GM12878 (cell line): Measurements from ENCODE around the gene C1QTNF12. TPM values are rescaled to one million over a fixed set of nuclear protein-coding genes. Genes with fewer than 3 reads are reported as not detected.

Experiments used
- ATAC-seq: fragments of 200-7000 bp; cut with Tn5 transposase; 3 replicates; pipeline ENCODE4 v1.9.1; 2020; ENCODE audit warnings: mild to moderate bottlenecking, moderate library complexity
- BruUV-seq: library from RNA; stranded (reverse); fragments of 400-500 nt; replicated peaks from 2 replicates; lab custom pipeline; 2021; lab: Mats Ljungman, UMichigan
- CTCF ChIA-PET: fragments of 300-600 bp; sonication (Branson Sonifier 250); formaldehyde crosslinking; extraction: SDS; loops from one replicate; lab custom pipeline; 2021; ENCODE audit warnings: inconsistent platforms; lab: Yijun Ruan, JAX
- POLR2A ChIA-PET: fragments of 350-600 bp; formaldehyde crosslinking; extraction: SDS; loops from one replicate; lab custom pipeline; 2021; ENCODE audit warnings: inconsistent platforms; lab: Charles Lee
- RAD21 ChIA-PET: fragments of 300-600 bp; sonication (Branson Sonifier 250); formaldehyde crosslinking; loops from one replicate; lab custom pipeline; 2023; ENCODE audit warnings: antibody characterized with exemption; ENCODE audit not compliant: unreplicated experiment; lab: Charles Lee
- SMC1A ChIA-PET: fragments of 300-600 bp; sonication (Branson Sonifier 250); formaldehyde crosslinking; loops from one replicate; lab custom pipeline; 2023; ENCODE audit not compliant: unreplicated experiment, uncharacterized antibody; lab: Charles Lee
- DNase-seq: peaks from one replicate; pipeline ENCODE4 v3.0.0-alpha.2; 2011; ENCODE audit warnings: low read depth, low spot score
- FAIRE-seq: peaks from 3 replicates; lab custom pipeline; 2011; peaks lifted over from hg19 to GRCh38; lab: Jason Lieb, UNC
- H2AFZ ChIP-seq: 2 replicates; pipeline ENCODE4 v1.6.0; 2011; ENCODE audit warnings: low read depth, low read length, control low read depth; ENCODE audit not compliant: control insufficient read depth
- H3K27ac ChIP-seq: 2 replicates; pipeline ENCODE4 v1.5.1; 2011; ENCODE audit warnings: control low read depth; ENCODE audit not compliant: control insufficient read depth, insufficient read depth
- H3K27me3 ChIP-seq, 2 experiments: replicated peaks in 1 of 2; 2 replicates each; pipeline versions ENCODE4 v1.6.0 to v1.6.1; 2011; ENCODE audit warnings: low read length in 1 of 2; ENCODE audit not compliant: control insufficient read depth in 2 of 2, insufficient read depth in 2 of 2
- H3K36me3 ChIP-seq, 2 experiments: 2 replicates each; pipeline ENCODE4 v1.5.1; 2011; ENCODE audit warnings: low read length in 1 of 2; ENCODE audit not compliant: control insufficient read depth in 2 of 2, insufficient read depth in 2 of 2
- H3K4me1 ChIP-seq: 2 replicates; pipeline ENCODE4 v1.6.1; 2011; ENCODE audit warnings: mild to moderate bottlenecking, low read length, moderate library complexity, mixed read lengths; ENCODE audit not compliant: control insufficient read depth, insufficient read depth
- H3K4me2 ChIP-seq: 2 replicates; pipeline ENCODE4 v1.6.0; 2011; ENCODE audit warnings: control low read depth; ENCODE audit not compliant: control insufficient read depth, insufficient read depth
- H3K4me3 ChIP-seq: fragments of 200-600 bp; sonication (generic); 2 replicates; pipeline ENCODE4 v1.5.1; 2016
- H3K79me2 ChIP-seq: 2 replicates; pipeline ENCODE4 v1.6.0; 2011; ENCODE audit warnings: low read length; ENCODE audit not compliant: control insufficient read depth, insufficient read depth
- H3K9ac ChIP-seq: 2 replicates; pipeline ENCODE4 v1.8.0; 2011; ENCODE audit warnings: low read length, control low read depth, mixed read lengths; ENCODE audit not compliant: control insufficient read depth, insufficient read depth
- H3K9me3 ChIP-seq: replicated peaks from 3 replicates; pipeline ENCODE4 v1.5.1; 2011; ENCODE audit warnings: mild to moderate bottlenecking, low read length; ENCODE audit not compliant: control insufficient read depth, insufficient read depth
- H4K20me1 ChIP-seq: 2 replicates; pipeline ENCODE4 v1.6.0; 2011; ENCODE audit not compliant: control insufficient read depth, insufficient read depth
- HDGF ChIP-seq: fragments of 450-650 bp; IDR thresholded peaks from 2 replicates; pipeline ENCODE4 v1.6.1; 2016; ENCODE audit warnings: antibody characterized with exemption
- IKZF1 ChIP-seq: fragments of 450-650 bp; conservative IDR thresholded peaks from 2 replicates; pipeline ENCODE4 v1.6.1; 2017; ENCODE audit warnings: antibody characterized with exemption, mild to moderate bottlenecking
- MTA2 ChIP-seq: fragments of 450-650 bp; IDR thresholded peaks from 2 replicates; pipeline ENCODE4 v1.6.1; 2016; ENCODE audit warnings: low read depth, mild to moderate bottlenecking, moderate library complexity
- SMAD1 ChIP-seq: fragments of 450-650 bp; IDR thresholded peaks from 2 replicates; pipeline ENCODE4 v1.6.1; 2018; ENCODE audit warnings: mild to moderate bottlenecking, low read depth; ENCODE audit not compliant: partially characterized antibody
- SUPT20H ChIP-seq: IDR thresholded peaks from 2 replicates; pipeline ENCODE4 v1.6.1; 2011; ENCODE audit warnings: low read depth, mild to moderate bottlenecking, low read length, moderate library complexity, borderline replicate concordance; ENCODE audit not compliant: control insufficient read depth
- WGBS: methylation state at CpG from one replicate; pipeline ENCODE4 v1.1.6; 2016; ENCODE audit warnings: low lambda C conversion rate; ENCODE audit not compliant: insufficient replicate concordance, insufficient coverage; ENCODE audit errors: missing lambda C conversion rate; 5-methylcytosine and 5-hydroxymethylcytosine counted together
- in situ Hi-C: fragments of 300-500 bp; cut with MboI; formaldehyde crosslinking; loops from 9 replicates; pipeline ENCODE4 v1.14.3; 2018; ENCODE audit warnings: mixed read lengths
- intact Hi-C: fragments of 100-400 bp; cut with micrococcal nuclease; formaldehyde crosslinking; loops from one replicate; pipeline ENCODE4 v1.14.2; 2022; ENCODE audit not compliant: unreplicated experiment
- polyA plus RNA-seq, 11 experiments: library from polyadenylated mRNA; depleted of rRNA in 4 of 11; unstranded in 6 of 11; stranded (reverse) in 5 of 11; fragments of >200 nt; fragmentation: Nextera tagmentation in 4 of 11; fragmentation: Illumina TruSeq in 1 of 11; extraction: Ambion mirVana in 4 of 11; extraction: Trizol in 1 of 11; gene quantifications; 1 replicate in 1 of 11; 2 replicates in 10 of 11; pipeline versions ENCODE4 v1.2.1 to v1.2.3, GENCODE V29; 2011 to 2016; ENCODE audit warnings: inconsistent platforms in 2 of 11, missing spikeins in 2 of 11, low read depth in 1 of 11
- total RNA-seq, 4 experiments: library from RNA; depleted of rRNA in 3 of 4; stranded (reverse); fragments of >200 nt in 3 of 4; fragmentation: Illumina TruSeq in 1 of 4; extraction: Trizol in 1 of 4; gene quantifications; 2 replicates each; pipeline versions ENCODE4 v1.2.1 to v1.2.3, GENCODE V29; 2013 to 2021
- TF ChIP-seq, protein P1 (sequence below): fragments of 450-650 bp; IDR thresholded peaks from 2 replicates; pipeline ENCODE4 v1.6.1; 2018; ENCODE audit warnings: borderline replicate concordance, mild to moderate bottlenecking; ENCODE audit not compliant: partially characterized antibody
- TF ChIP-seq, protein P2 (sequence below): fragments of 450-650 bp; IDR thresholded peaks from 2 replicates; pipeline ENCODE4 v1.6.1; 2017; ENCODE audit warnings: mild to moderate bottlenecking, moderate library complexity
- TF ChIP-seq, protein P3 (sequence below): fragments of 450-650 bp; IDR thresholded peaks from 2 replicates; pipeline ENCODE4 v1.6.1; 2016; ENCODE audit warnings: mild to moderate bottlenecking
- TF ChIP-seq, protein P4 (sequence below): fragments of 450-650 bp; IDR thresholded peaks from 2 replicates; pipeline ENCODE4 v1.6.1; 2018; ENCODE audit warnings: mild to moderate bottlenecking, low read depth, moderate library complexity; ENCODE audit not compliant: partially characterized antibody

The C1QTNF12 gene
- total and polyA plus RNA-seq, 10 of the 15 experiments (the other 5 are each of a cell fraction or from before 2014, with no cell fraction given) = 0.17 to 1.0 (median 0.31) TPM; not detected in 5

GRCh38 chr1:1253314-1253713, 6.8 kb upstream of the C1QTNF12 start (continued):
- TF ChIP-seq, protein P1, sequence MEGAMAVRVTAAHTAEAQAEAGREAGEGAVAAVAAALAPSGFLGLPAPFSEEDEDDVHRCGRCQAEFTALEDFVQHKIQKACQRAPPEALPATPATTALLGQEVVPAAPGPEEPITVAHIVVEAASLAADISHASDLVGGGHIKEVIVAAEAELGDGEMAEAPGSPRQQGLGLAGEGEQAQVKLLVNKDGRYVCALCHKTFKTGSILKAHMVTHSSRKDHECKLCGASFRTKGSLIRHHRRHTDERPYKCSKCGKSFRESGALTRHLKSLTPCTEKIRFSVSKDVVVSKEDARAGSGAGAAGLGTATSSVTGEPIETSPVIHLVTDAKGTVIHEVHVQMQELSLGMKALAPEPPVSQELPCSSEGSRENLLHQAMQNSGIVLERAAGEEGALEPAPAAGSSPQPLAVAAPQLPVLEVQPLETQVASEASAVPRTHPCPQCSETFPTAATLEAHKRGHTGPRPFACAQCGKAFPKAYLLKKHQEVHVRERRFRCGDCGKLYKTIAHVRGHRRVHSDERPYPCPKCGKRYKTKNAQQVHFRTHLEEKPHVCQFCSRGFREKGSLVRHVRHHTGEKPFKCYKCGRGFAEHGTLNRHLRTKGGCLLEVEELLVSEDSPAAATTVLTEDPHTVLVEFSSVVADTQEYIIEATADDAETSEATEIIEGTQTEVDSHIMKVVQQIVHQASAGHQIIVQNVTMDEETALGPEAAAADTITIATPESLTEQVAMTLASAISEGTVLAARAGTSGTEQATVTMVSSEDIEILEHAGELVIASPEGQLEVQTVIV = no peak

- Histone ChIP-seq H3K4me1 (peaks cover 12% of the 10 kb centered on the region), H2AFZ (no peak overlapping the region; the same call in 1 of the 2 replicates), H3K27ac (peak overlapping the region; percentile 82), H3K36me3 (peaks cover 0 to 9% of the 10 kb centered on the region in 2 experiments; a peak in 3 of 4 replicates), H3K79me2 (no peaks in the 10 kb centered on the region), H3K27me3 (peaks cover 1 to 5% of the 10 kb centered on the region in 2 experiments; a peak in 3 of 4 replicates), H4K20me1 (no peaks in the 10 kb centered on the region), H3K4me2 (peak overlapping the region; percentile 3), H3K4me3 (no peak overlapping the region), H3K9me3 (no peaks in the 10 kb centered on the region), H3K9ac (peak overlapping the region; percentile 57)
- SMC1A ChIA-PET = interaction anchor here (0.7 to 2.8 kb wide), 15 partner anchors 10 to 346 kb away, joined by 3 to 36 read pairs (median 4); no protein-coding TSS in a partner anchor
- peak; percentile 97 for ATAC-seq
- in situ Hi-C loops (loop anchor here (5.0 kb wide), 1 partner anchor 134 kb away; the partner anchor contains the start of gene C1orf159), intact Hi-C loops (loop anchor here (1.0 kb wide), 1 partner anchor 129 kb away; no protein-coding TSS in a partner anchor)
- no TSS peak for BruUV-seq
- peak; percentile 53 for DNase-seq
- POLR2A ChIA-PET = interaction anchor here (0.6 to 2.3 kb wide), 18 partner anchors 9 to 238 kb away, joined by 3 to 19 read pairs (median 4); partner anchors contain the start of genes AURKAIP1, ISG15, TNFRSF18 and UBE2J2
- CTCF ChIA-PET = interaction anchor here (0.7 to 4.0 kb wide), 22 partner anchors 10 to 237 kb away, joined by 3 to 100 read pairs (median 4); partner anchors contain the start of genes B3GALT6, ISG15, SDF4 and UBE2J2
- peak; percentile 85 for FAIRE-seq
- 6% methylated on average over 16 of the region's 16 CpGs for WGBS
- RAD21 ChIA-PET = interaction anchor here (0.7 to 4.0 kb wide), 23 partner anchors 10 to 237 kb away, joined by 3 to 92 read pairs (median 5); partner anchors contain the start of genes C1orf159 and ISG15
- TF ChIP-seq, protein P2, sequence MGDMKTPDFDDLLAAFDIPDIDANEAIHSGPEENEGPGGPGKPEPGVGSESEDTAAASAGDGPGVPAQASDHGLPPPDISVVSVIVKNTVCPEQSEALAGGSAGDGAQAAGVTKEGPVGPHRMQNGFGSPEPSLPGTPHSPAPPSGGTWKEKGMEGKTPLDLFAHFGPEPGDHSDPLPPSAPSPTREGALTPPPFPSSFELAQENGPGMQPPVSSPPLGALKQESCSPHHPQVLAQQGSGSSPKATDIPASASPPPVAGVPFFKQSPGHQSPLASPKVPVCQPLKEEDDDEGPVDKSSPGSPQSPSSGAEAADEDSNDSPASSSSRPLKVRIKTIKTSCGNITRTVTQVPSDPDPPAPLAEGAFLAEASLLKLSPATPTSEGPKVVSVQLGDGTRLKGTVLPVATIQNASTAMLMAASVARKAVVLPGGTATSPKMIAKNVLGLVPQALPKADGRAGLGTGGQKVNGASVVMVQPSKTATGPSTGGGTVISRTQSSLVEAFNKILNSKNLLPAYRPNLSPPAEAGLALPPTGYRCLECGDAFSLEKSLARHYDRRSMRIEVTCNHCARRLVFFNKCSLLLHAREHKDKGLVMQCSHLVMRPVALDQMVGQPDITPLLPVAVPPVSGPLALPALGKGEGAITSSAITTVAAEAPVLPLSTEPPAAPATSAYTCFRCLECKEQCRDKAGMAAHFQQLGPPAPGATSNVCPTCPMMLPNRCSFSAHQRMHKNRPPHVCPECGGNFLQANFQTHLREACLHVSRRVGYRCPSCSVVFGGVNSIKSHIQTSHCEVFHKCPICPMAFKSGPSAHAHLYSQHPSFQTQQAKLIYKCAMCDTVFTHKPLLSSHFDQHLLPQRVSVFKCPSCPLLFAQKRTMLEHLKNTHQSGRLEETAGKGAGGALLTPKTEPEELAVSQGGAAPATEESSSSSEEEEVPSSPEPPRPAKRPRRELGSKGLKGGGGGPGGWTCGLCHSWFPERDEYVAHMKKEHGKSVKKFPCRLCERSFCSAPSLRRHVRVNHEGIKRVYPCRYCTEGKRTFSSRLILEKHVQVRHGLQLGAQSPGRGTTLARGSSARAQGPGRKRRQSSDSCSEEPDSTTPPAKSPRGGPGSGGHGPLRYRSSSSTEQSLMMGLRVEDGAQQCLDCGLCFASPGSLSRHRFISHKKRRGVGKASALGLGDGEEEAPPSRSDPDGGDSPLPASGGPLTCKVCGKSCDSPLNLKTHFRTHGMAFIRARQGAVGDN = peak; percentile 97
- no peak for TF ChIP-seq SUPT20H
- TF ChIP-seq SMAD1 = peak; percentile 18
- 0 out of 2 replicates have a peak, but pooled peaks have one; percentile 23 for TF ChIP-seq IKZF1
- TF ChIP-seq, protein P3, sequence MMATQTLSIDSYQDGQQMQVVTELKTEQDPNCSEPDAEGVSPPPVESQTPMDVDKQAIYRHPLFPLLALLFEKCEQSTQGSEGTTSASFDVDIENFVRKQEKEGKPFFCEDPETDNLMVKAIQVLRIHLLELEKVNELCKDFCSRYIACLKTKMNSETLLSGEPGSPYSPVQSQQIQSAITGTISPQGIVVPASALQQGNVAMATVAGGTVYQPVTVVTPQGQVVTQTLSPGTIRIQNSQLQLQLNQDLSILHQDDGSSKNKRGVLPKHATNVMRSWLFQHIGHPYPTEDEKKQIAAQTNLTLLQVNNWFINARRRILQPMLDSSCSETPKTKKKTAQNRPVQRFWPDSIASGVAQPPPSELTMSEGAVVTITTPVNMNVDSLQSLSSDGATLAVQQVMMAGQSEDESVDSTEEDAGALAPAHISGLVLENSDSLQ = peak; percentile 72
- 0 out of 2 replicates have a peak, but pooled peaks have one; percentile 26 for TF ChIP-seq HDGF
- TF ChIP-seq MTA2 = peak; percentile 84
- TF ChIP-seq, protein P4, sequence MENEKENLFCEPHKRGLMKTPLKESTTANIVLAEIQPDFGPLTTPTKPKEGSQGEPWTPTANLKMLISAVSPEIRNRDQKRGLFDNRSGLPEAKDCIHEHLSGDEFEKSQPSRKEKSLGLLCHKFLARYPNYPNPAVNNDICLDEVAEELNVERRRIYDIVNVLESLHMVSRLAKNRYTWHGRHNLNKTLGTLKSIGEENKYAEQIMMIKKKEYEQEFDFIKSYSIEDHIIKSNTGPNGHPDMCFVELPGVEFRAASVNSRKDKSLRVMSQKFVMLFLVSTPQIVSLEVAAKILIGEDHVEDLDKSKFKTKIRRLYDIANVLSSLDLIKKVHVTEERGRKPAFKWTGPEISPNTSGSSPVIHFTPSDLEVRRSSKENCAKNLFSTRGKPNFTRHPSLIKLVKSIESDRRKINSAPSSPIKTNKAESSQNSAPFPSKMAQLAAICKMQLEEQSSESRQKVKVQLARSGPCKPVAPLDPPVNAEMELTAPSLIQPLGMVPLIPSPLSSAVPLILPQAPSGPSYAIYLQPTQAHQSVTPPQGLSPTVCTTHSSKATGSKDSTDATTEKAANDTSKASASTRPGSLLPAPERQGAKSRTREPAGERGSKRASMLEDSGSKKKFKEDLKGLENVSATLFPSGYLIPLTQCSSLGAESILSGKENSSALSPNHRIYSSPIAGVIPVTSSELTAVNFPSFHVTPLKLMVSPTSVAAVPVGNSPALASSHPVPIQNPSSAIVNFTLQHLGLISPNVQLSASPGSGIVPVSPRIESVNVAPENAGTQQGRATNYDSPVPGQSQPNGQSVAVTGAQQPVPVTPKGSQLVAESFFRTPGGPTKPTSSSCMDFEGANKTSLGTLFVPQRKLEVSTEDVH = no peak
Observed at GRCh38 chr1:1250786-1251284, 4.3 kb upstream of the C1QTNF12 start.
